ENCODE measurements around the gene F2RL2. TPM values are rescaled to one million over a fixed set of nuclear protein-coding genes. Genes with fewer than 3 reads are reported as not detected.

The F2RL2 gene
- total and polyA plus RNA-seq, 10 donors = 0.04 to 1.5 (median 0.25) TPM; not detected in 1

GRCh38 chr5:76610196-76610595 is 13.0 kb downstream of the F2RL2 start:
- WGBS, 5 donors = 85 to 97% (median 93%) methylated on average over 1 of the region's 1 CpG
- H3K36me3 ChIP-seq = peaks cover 0 to 72% (median 4%) of the 10 kb centered on the region in 6 donors
- no peak overlapping the region for H3K27ac ChIP-seq
- intact Hi-C loops (cut with DNase I; ENCODE audit: low total_unique reads) = no loop called here
- DNase-seq = no peak
- no peak overlapping the region for H3K4me3 ChIP-seq
- TF ChIP-seq POLR2A (IDR thresholded peaks at IDR 0.05) (no peak), POLR2AphosphoS5 (IDR thresholded peaks at IDR 0.05) (no peak)
- no peaks in the 10 kb centered on the region for H3K27me3 ChIP-seq (replicated peaks in 1 of 7)
- H3K9me3 ChIP-seq = no peaks in the 10 kb centered on the region
- peaks cover 5 to 35% (median 8%) of the 10 kb centered on the region in 6 donors for H3K4me1 ChIP-seq

- 65 to 74% (median 73%) methylated on average over 4 of the region's 4 CpGs for WGBS, 5 donors
- no peaks in the 10 kb centered on the region for H3K27me3 ChIP-seq (replicated peaks in 1 of 7)
- DNase-seq = no peak
- H3K36me3 ChIP-seq = peaks cover 0 to 75% (median 2%) of the 10 kb centered on the region in 6 donors
- H3K4me1 ChIP-seq = peaks cover 5 to 35% (median 8%) of the 10 kb centered on the region in 6 donors
- no peaks in the 10 kb centered on the region for H3K9me3 ChIP-seq
- TF ChIP-seq CTCF (IDR thresholded peaks at IDR 0.05 in 8 of 11, conservative IDR thresholded peaks at IDR 0.05 in 3 of 11) (no peak), POLR2AphosphoS5 (IDR thresholded peaks at IDR 0.05) (no peak), POLR2A (IDR thresholded peaks at IDR 0.05) (no peak)
- no peak overlapping the region for H3K4me3 ChIP-seq
- intact Hi-C loops (cut with DNase I; ENCODE audit: low total_unique reads) = loop anchor here (10.0 kb wide), 1 partner anchor 106 kb away; the partner anchor contains the start of gene F2R
- H3K27ac ChIP-seq = peak overlapping the region in 1 of 8 donors; percentile 64
Measured at GRCh38 chr5:76608833-76609232, 14.4 kb downstream of the F2RL2 start.

GRCh38 chr5:76607353-76607871 is 15.8 kb downstream of the F2RL2 start:
- no peaks in the 10 kb centered on the region for H3K27me3 ChIP-seq (replicated peaks in 1 of 7)
- H3K27ac ChIP-seq = peak overlapping the region in 4 of 8 donors; percentile 0 to 64 (median 30)
- H3K9me3 ChIP-seq = no peaks in the 10 kb centered on the region
- no peak for DNase-seq
- peaks cover 5 to 35% (median 8%) of the 10 kb centered on the region in 6 donors for H3K4me1 ChIP-seq
- H3K36me3 ChIP-seq = peaks cover 0 to 77% (median 2%) of the 10 kb centered on the region in 6 donors
- TF ChIP-seq CTCF (IDR thresholded peaks at IDR 0.05 in 8 of 11, conservative IDR thresholded peaks at IDR 0.05 in 3 of 11) (no peak), POLR2A (IDR thresholded peaks at IDR 0.05) (no peak), POLR2AphosphoS5 (IDR thresholded peaks at IDR 0.05) (no peak)
- intact Hi-C loops (cut with DNase I; ENCODE audit: low total_unique reads) = loop anchor here (10.0 kb wide), 1 partner anchor 107 kb away; the partner anchor contains the start of gene F2R
- H3K4me3 ChIP-seq = peak overlapping the region in 1 of 8 donors; percentile 1
- WGBS, 5 donors = 47 to 64% (median 61%) methylated on average over 9 of the region's 9 CpGs

- H3K27me3 ChIP-seq (replicated peaks in 1 of 7) = no peaks in the 10 kb centered on the region
- H3K9me3 ChIP-seq = no peaks in the 10 kb centered on the region
- peaks cover 0 to 77% (median 2%) of the 10 kb centered on the region in 6 donors for H3K36me3 ChIP-seq
- peaks cover 5 to 37% (median 9%) of the 10 kb centered on the region in 6 donors for H3K4me1 ChIP-seq
- H3K4me3 ChIP-seq = no peak overlapping the region
- peak overlapping the region in 2 of 8 donors; percentile 0 to 64 for H3K27ac ChIP-seq
- intact Hi-C loops (cut with DNase I; ENCODE audit: low total_unique reads) = loop anchor here (10.0 kb wide), 1 partner anchor 108 kb away; the partner anchor contains the start of gene F2R
- 56 to 97% (median 93%) methylated on average over 2 of the region's 2 CpGs for WGBS, 5 donors
- DNase-seq = no peak
- no peak for TF ChIP-seq CTCF (IDR thresholded peaks at IDR 0.05 in 8 of 11, conservative IDR thresholded peaks at IDR 0.05 in 3 of 11)
- no peak for TF ChIP-seq POLR2AphosphoS5 (IDR thresholded peaks at IDR 0.05)
- no peak for TF ChIP-seq POLR2A (IDR thresholded peaks at IDR 0.05)
Measured at GRCh38 chr5:76606701-76607100, 16.5 kb downstream of the F2RL2 start.

Data from spleen (tissue), 11 donors.